Loucy (cell line): ENCODE results near the gene SCGB1A1.

Source experiments
- EZH2phosphoT487 ChIP-seq: fragments of 200-600 bp; IDR thresholded peaks from 2 replicates; pipeline ENCODE4 v1.6.1; 2018; ENCODE audit warnings: antibody characterized with exemption, mild to moderate bottlenecking, moderate library complexity, borderline replicate concordance
- TF ChIP-seq, protein P1 (sequence below): fragments of 200-600 bp; sonication (generic); conservative IDR thresholded peaks from 2 replicates; pipeline ENCODE4 v1.5.1; 2014; ENCODE audit warnings: mild to moderate bottlenecking, antibody characterized with exemption, low read length

DNA sequence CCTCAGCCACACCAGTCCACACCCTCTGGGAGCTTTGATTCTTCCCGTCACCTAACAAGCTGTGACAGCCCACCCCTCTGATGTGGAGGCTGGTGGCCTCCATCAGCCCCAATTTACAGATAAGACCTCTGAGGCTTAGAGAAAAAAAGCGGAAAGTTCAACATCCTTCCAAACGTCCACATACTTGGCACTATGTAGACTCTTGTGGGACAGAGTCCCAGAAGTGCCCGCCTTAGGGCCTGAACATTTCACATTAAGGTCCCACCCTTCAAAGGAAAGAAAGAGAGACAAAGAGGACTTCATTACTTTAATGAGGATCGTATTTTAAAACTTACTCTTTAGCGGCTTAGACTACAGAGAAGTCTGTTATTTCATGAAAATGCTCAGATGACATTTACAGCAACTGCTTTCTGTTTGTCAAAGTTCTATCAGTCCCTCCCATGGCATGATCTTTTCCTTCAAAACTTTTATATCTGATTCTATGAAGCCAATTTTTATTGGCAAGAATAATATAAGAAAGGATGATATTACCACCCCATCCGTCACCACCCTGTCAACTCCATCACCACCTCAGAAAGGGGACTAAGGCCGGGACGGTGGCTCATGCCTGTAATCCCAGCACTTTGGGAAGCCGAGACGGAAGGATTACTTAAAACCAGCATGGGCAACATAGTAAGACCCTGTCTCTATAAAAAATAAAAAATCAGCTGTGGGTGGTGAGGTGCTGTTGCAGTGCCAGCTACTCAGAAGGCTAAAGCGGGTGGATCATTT, 15.7 kb upstream of the SCGB1A1 start:
- TF ChIP-seq, protein P1, sequence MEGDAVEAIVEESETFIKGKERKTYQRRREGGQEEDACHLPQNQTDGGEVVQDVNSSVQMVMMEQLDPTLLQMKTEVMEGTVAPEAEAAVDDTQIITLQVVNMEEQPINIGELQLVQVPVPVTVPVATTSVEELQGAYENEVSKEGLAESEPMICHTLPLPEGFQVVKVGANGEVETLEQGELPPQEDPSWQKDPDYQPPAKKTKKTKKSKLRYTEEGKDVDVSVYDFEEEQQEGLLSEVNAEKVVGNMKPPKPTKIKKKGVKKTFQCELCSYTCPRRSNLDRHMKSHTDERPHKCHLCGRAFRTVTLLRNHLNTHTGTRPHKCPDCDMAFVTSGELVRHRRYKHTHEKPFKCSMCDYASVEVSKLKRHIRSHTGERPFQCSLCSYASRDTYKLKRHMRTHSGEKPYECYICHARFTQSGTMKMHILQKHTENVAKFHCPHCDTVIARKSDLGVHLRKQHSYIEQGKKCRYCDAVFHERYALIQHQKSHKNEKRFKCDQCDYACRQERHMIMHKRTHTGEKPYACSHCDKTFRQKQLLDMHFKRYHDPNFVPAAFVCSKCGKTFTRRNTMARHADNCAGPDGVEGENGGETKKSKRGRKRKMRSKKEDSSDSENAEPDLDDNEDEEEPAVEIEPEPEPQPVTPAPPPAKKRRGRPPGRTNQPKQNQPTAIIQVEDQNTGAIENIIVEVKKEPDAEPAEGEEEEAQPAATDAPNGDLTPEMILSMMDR, result no peak
- TF ChIP-seq EZH2phosphoT487, result no peak
